DLD1 (cell line): ENCODE results near the gene LDLR.
"Not testable (repeated sequence)": the region's sequence is repeated elsewhere in the genome, so short reads cannot be mapped to it uniquely, and the experiment has no call there.

ENCODE experiments used
- in situ Hi-C: cut with HindIII; loops from 2 replicates; pipeline ENCODE4 v1.10.0; 2017; ENCODE audit warnings: low sequenced_read_pairs

The LDLR gene

DNA sequence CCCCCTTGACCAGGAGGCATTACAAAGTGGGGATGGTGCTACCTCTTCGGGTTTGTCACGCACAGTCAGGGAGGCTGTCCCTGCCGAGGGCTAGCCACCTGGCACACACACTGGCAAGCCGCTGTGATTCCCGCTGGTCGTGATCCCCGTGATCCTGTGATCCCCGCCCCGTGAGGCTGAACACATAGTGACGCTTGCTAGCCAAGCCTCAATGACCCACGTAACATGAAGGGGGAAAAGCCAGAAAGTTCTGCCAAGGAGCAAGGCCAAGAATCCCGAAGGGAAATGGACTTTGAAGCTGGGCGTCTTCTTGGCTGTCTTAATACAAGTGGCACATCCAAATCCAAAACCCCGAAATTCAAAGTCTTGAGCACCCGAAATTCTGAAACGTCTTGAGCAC is 13.7 kb downstream of the LDLR start:
- in situ Hi-C loops, result no loop called here

DNA sequence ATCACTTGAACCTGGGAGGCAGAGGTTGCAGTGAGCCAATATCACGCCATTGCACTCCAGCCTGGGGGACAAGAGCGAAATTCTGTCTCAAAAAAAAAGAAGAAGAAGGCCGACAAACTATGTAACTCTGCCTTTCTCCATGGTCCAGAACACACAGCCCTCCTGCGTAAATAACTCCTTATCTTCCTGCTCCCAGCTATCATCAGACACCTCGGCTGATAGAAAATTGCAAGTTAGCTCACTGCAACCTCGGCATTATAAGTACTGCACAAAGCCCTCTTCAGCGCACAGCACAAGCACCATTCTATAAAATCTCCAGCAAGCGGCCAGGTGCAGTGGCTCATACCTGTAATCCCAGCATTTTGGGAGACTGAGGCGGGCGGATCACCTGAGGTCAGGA is 14.4 kb downstream of the LDLR start:
- in situ Hi-C loops, result not testable (repeated sequence)

DNA sequence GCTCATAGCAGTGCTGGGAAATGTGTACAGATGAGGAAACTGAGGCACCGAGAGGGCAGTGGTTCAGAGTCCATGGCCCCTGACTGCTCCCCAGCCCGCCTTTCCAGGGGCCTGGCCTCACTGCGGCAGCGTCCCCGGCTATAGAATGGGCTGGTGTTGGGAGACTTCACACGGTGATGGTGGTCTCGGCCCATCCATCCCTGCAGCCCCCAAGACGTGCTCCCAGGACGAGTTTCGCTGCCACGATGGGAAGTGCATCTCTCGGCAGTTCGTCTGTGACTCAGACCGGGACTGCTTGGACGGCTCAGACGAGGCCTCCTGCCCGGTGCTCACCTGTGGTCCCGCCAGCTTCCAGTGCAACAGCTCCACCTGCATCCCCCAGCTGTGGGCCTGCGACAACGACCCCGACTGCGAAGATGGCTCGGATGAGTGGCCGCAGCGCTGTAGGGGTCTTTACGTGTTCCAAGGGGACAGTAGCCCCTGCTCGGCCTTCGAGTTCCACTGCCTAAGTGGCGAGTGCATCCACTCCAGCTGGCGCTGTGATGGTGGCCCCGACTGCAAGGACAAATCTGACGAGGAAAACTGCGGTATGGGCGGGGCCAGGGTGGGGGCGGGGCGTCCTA is 15.9 kb downstream of the LDLR start:
- in situ Hi-C loops, result no loop called here

DNA sequence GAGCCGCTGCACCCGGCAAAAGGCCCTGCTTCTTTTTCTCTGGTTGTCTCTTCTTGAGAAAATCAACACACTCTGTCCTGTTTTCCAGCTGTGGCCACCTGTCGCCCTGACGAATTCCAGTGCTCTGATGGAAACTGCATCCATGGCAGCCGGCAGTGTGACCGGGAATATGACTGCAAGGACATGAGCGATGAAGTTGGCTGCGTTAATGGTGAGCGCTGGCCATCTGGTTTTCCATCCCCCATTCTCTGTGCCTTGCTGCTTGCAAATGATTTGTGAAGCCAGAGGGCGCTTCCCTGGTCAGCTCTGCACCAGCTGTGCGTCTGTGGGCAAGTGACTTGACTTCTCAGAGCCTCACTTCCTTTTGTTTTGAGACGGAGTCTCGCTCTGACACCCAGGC is 17.2 kb downstream of the LDLR start:
- in situ Hi-C loops, result no loop called here

DNA sequence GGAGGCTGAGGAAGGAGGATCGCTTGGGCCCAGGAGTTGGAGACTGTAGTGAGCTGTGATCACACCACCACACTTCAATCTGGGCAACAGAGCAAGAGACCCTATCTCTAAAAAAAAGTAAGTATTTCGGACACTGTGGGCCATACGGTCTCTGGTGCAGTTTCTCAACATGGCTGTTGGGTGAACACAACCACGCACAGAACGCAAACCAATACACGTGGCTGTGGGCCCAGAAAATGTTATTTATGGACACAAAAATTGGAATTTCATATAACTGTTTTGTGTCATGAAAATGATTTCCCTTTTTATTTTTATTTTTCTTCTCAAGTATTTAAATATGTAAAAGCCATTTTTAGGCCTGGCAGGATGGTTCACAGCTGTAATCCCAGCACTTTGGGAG is 19.5 kb downstream of the LDLR start:
- in situ Hi-C loops, result no loop called here

DNA sequence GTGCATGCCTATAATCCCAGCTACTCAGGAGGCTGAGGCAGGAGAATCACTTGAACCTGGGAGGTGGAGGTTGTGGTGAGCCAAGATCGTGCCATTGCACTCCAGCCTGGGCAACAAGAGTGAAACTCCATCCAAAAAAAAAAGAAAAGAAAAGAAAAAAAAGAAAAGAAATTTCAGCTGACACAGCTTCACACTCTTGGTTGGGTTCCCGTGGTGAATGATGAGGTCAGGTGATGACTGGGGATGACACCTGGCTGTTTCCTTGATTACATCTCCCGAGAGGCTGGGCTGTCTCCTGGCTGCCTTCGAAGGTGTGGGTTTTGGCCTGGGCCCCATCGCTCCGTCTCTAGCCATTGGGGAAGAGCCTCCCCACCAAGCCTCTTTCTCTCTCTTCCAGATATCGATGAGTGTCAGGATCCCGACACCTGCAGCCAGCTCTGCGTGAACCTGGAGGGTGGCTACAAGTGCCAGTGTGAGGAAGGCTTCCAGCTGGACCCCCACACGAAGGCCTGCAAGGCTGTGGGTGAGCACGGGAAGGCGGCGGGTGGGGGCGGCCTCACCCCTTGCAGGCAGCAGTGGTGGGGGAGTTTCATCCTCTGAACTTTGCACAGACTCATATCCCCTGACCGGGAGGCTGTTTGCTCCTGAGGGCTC is 22.0 kb downstream of the LDLR start:
- in situ Hi-C loops, result no loop called here

DNA sequence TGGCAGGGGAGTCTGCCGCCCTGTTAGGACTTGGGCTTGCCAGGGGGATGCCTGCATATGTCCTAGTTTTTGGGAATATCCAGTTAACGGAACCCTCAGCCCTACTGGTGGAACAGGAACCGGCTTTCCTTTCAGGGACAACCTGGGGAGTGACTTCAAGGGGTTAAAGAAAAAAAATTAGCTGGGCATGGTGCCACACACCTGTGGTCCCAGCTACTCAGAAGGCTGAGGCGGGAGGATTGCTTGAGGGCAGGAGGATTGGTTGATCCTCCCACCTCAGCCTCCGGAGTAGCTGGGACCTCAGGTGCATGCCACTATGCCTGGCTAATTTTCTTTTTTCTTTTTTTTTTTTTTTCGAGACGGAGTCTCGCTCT is 22.5 kb downstream of the LDLR start:
- in situ Hi-C loops, result no loop called here

DNA sequence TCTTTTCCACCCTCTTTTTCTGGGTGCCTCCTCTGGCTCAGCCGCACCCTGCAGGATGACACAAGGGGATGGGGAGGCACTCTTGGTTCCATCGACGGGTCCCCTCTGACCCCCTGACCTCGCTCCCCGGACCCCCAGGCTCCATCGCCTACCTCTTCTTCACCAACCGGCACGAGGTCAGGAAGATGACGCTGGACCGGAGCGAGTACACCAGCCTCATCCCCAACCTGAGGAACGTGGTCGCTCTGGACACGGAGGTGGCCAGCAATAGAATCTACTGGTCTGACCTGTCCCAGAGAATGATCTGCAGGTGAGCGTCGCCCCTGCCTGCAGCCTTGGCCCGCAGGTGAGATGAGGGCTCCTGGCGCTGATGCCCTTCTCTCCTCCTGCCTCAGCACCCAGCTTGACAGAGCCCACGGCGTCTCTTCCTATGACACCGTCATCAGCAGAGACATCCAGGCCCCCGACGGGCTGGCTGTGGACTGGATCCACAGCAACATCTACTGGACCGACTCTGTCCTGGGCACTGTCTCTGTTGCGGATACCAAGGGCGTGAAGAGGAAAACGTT is 24.0 kb downstream of the LDLR start:
- in situ Hi-C loops, result no loop called here

DNA sequence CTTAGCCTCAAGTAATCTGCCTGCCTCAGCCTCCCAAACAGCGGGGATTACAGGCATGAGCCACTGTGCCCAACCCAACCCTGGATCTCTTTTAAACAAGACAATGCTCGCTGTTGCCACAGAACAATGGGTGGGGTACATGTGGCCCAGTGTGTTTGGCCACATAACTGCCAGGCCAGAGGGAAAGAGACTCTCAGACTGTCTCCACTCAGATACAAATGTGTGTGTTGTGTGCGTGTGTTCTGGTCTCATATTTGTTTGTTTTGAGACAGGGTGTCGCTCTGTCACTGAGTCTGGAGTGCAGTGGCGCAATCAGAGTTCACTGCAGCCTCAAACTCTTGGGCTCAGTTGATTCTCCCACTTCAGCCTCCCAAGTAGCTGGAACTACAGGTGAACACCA is 25.8 kb downstream of the LDLR start:
- in situ Hi-C loops, result no loop called here

DNA sequence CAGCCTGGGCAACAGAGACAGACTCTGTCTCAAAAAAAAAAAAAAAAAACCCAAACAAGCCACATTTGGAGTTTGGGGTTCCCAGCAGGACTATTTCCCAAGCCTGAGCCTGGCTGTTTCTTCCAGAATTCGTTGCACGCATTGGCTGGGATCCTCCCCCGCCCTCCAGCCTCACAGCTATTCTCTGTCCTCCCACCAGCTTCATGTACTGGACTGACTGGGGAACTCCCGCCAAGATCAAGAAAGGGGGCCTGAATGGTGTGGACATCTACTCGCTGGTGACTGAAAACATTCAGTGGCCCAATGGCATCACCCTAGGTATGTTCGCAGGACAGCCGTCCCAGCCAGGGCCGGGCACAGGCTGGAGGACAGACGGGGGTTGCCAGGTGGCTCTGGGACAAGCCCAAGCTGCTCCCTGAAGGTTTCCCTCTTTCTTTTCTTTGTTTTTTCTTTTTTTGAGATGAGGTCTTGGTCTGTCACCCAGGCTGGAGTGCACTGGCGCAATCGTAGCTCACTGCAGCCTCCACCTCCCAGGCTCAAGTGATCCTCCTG is 26.7 kb downstream of the LDLR start:
- in situ Hi-C loops, result no loop called here

DNA sequence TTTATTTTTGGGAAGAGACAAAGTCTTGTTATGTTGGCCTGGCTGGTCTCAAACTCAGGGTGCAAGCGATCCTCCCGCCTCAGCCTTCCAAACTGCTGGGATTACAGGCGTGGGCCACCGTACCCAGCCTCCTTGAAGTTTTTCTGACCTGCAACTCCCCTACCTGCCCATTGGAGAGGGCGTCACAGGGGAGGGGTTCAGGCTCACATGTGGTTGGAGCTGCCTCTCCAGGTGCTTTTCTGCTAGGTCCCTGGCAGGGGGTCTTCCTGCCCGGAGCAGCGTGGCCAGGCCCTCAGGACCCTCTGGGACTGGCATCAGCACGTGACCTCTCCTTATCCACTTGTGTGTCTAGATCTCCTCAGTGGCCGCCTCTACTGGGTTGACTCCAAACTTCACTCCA is 27.2 kb downstream of the LDLR start:
- in situ Hi-C loops, result no loop called here

DNA sequence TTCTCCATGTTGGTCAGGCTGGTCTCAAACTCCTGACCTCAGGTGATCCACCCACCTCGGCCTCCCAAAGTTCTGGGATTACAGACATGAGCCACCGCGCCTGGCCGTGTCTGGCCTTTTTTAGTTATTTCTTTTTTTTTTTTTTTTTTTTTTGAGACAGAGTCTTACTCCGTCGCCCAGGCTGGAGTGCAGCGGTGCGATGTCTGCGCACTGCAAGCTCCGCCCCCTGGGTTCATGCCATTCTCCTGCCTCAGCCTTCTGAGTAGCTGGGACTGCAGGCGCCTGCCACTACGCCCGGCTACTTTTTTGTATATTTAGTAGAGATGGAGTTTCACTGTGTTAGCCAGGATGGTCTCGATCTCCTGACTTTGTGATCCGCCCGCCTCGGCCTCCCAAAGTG is 32.7 kb downstream of the LDLR start:
- in situ Hi-C loops, result not testable (repeated sequence)

DNA sequence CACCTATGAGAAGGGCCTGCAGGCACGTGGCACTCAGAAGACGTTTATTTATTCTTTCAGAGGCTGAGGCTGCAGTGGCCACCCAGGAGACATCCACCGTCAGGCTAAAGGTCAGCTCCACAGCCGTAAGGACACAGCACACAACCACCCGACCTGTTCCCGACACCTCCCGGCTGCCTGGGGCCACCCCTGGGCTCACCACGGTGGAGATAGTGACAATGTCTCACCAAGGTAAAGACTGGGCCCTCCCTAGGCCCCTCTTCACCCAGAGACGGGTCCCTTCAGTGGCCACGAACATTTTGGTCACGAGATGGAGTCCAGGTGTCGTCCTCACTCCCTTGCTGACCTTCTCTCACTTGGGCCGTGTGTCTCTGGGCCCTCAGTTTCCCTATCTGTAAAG is 33.9 kb downstream of the LDLR start:
- in situ Hi-C loops, result no loop called here

DNA sequence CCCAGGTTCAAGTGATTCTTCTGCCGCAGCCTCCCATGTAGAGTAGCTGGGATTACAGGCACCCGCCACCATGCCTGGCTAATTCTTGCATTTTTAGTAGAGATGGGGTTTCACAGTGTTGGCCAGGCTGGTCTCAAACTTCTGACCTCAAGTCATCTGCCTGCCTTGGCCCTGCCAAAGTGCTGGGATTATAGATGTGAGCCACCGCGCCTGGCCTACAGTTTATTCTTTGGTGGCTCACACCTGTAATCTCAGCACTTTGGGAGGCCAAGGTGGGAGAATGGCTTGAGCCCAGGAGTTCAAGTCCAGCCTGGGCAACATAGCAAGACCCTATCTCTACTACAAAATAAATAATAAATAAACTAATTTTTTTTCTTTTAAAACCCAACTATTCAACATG is 34.9 kb downstream of the LDLR start:
- in situ Hi-C loops, result not testable (repeated sequence)

DNA sequence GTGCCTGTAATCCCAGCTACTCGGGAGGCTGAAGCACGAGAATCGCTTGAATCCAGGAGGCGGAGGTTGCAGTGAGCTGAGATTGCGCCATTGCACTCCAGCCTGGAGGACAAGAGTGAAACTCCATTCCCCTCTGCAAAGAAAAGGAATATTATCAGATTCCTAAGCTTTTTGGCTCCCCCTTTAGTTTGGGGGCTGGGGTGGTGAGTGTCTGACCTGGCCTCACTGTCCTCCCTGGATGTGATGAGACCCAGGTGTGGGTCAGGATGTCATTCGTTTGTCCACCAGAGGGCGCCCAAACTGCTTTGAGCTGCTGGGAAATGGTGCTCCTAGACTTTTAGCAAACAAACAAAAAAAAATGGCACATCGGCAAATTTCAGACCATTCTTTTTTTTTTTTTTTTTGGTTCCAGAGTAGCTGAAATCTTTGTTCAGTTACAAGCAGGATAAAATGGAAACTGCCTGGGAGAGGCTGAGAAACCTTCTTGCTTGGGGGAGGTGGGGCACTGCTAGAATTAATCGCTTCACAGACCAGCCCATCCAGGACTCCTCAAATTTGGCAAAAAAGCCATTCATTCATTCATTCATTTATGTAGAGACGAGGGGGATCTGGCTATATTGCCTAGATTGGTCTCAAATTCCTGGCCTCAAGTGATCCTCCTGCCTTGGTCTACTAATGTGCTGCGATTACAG is 36.9 kb downstream of the LDLR start:
- in situ Hi-C loops, result no loop called here

DNA sequence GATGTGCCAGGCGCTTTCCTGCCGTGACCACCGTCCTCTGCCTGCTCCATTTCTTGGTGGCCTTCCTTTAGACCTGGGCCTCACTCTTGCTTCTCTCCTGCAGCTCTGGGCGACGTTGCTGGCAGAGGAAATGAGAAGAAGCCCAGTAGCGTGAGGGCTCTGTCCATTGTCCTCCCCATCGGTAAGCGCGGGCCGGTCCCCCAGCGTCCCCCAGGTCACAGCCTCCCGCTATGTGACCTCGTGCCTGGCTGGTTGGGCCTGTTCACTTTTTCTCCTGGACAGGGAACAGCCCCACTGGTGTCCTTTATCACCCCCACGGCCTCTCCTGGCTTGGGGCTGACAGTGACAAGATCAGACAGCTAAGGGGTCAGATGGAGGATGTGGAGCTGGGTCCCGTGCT is 38.6 kb downstream of the LDLR start:
- in situ Hi-C loops, result no loop called here

DNA sequence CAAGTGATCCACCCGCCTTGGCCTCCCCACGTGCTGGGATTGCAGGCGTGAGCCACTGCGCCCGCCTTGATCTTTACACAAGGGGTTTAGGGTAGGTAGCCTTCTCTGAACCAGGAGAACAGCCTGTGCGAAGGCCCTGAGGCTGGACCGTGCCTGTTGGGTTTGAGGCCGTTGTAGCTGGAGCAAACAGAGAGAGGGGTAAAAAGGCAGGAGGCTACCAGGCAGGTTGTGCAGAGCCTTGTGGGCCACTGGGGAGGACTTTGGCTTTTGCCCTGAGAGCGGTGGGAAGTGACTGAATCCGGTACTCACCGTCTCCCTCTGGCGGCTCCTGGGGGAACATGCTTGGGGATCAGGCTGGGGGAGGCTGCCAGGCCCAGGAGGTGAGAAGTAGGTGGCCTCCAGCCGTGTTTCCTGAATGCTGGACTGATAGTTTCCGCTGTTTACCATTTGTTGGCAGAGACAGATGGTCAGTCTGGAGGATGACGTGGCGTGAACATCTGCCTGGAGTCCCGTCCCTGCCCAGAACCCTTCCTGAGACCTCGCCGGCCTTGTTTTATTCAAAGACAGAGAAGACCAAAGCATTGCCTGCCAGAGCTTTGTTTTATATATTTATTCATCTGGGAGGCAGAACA is 41.7 kb downstream of the LDLR start:
- in situ Hi-C loops, result no loop called here

DNA sequence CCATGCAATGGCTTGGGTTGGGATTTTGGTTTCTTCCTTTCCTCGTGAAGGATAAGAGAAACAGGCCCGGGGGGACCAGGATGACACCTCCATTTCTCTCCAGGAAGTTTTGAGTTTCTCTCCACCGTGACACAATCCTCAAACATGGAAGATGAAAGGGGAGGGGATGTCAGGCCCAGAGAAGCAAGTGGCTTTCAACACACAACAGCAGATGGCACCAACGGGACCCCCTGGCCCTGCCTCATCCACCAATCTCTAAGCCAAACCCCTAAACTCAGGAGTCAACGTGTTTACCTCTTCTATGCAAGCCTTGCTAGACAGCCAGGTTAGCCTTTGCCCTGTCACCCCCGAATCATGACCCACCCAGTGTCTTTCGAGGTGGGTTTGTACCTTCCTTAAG is 42.2 kb downstream of the LDLR start:
- in situ Hi-C loops, result no loop called here

DNA sequence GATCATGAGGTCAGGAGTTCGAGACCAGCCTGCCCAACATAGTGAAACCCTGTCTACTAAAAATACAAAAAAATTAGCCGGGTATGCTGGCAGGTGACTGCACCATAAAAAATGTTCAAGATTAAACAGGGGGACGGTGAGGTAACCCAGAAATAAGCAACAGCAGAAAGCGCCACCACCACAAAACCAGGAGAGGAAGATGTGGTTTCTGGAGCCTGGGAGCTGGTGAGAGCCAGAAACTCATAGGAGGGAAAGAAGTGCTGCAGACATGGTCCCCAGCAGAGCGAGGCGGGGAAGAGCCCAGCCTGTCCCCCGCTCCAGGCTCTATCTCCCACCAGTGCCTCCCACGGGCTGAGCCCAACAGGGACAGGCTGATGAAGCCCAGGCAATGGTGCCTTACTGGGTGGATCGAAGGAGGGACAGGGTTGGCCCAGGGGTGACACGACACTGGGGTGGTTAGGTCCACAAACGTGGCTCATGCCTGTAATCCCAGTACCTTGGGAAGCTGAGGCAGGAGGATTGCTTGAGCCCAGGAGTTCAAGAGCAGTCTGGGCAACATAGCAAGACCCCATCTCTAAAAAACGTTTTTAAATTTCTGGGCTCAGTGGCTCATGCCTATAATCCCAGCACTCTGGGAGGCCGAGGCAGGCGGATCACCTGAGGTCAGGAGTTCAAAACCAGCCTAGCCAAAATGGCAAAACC is 47.3 kb downstream of the LDLR start:
- in situ Hi-C loops, result no loop called here

DNA sequence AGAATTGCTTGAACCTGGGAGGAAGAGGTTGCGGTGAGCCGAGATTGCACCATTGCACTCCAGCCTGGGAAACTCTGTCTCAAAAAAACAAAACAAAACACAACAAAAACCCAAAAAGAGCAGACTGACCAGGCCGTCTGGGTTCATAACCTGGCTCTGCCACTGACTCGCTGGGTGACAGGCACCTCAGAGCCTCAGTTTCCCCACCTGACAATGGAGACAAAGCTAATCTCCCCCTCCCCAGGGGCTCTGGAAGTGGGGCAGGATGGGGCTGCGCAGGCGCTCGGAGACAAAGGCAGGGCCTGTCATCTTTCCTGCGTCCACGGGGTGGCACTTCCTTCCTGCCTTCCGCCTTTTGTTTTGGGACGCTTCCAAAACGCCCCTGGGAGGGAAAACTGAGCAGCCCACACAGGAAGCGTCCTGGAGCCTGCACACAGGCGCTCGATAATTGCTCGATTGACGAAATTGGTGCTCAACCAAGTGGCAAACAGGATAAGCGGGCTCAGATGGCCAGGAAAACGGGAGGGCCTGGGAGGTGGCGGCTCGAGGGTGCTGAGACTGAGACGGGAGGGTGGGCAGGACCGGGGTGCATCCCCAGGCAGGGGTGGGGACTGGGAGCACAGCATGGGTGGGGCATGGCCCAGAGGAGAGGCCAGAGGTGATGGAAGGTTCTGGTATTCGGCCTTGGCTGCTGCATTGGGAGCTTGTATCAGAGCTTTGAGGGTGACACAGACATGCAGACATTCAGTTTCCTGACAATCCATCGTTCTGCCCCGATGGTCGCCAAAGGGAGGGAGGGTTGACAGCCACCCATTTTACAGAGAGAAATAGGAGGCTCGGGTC is 48.5 kb downstream of the LDLR start:
- in situ Hi-C loops, result no loop called here
